ENCODE results near the gene OCA2.
"Not testable (repeated sequence)": the region's sequence is repeated elsewhere in the genome, so short reads cannot be mapped to it uniquely, and the experiment has no call there.

OCA2 gene

DNA sequence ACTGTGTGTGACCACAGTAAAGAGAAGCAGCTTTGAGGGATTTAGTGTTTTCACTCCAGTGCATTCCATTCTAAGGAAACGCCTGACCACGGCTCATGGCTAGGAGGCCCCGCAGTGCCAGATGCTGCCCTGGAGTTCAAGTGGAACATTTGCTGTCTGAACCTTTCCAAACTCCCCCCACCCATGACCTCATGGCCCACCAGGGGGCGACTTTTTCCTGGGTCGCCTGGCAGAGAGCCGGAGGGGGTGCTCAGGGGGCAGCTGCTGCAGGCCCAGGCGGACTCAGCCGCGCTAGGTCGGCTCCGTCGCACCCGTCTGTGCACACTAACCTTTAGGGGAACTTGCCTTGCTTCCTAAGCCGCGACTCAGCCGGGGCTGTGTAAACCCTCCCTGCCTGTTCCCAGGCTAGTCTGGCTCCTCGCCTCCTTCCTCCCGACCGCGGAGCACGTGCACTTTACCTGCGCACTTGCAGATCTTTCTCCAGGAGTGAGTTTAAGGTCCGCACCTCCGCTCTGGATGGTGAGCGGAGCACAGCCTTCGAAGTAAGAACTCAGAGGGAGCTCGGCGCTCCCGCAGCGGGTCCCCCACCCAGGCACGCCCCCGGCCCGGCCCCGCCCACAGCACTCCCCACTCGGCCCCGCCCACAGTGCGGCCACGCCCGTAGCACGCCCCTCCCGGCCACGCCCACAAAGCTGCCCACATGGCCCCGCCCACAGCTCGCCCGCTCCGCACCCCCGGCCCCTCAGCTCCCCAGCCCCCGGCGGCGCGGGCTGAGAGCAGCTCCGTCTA, at the start of gene OCA2:
OCA2 (minus strand) TSS at position 550 of the 789 bp plus-strand sequence. CDS start 17,441 bp downstream, outside the sequence.
- DNase-seq, result no peak

DNA sequence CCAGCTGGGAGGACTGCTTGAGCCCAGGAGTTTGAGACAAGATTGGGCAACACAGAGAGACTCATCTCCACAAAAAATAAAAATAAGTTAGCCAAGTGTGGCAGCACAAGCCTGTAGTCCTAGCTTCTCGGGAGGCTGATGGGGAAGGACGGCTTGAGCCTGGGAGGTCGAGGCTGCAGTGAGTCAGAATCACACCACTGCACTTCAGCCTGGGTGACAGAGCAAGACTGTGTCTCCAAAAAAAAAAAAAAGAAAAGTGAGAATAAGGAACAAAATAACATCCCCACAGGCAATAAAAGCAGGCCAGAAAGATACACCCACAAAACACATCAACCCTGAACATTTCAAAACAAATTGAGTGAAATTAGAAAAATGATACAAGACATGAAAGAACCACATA, 48.7 kb upstream of the OCA2 start:
- no peak for DNase-seq

DNA sequence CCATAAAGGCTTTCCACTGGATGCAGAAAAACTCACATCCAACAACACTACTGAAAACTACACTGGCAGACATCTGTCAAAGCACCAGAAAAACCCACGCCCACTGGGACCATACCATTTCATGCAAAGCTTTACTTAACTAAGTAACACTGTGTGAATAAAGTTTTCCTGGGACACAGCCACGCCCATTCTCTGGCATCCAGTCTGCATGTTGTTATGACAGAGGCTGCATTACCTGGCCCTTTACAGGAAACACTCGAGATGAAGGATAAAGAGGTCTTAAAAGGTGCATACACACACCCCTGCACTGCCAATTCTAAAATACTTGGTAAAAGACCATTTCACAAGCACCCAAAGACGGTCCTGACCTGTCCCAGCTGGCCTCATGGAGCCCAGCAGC, 46.3 kb upstream of the OCA2 start:
- not testable (repeated sequence) for DNase-seq

DNA sequence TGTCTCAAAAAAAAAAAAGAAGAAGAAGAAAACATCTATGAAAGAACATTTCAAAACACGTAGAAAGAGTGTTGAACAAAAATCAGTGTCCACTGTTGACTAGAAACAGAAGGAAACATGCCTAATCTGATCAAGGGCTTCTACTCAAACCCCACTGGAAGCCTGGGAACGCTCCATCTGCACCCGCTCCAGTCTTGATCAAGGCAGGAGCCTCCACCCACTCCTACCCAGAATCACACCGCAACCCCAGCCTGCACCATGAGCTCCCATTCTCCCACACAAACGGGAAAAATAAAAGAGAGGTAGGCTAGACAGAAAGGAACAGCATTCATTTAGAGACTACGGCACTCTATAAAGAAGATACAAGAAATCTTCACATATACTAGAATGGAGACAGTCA, 40.9 kb upstream of the OCA2 start:
- DNase-seq, result no peak

DNA sequence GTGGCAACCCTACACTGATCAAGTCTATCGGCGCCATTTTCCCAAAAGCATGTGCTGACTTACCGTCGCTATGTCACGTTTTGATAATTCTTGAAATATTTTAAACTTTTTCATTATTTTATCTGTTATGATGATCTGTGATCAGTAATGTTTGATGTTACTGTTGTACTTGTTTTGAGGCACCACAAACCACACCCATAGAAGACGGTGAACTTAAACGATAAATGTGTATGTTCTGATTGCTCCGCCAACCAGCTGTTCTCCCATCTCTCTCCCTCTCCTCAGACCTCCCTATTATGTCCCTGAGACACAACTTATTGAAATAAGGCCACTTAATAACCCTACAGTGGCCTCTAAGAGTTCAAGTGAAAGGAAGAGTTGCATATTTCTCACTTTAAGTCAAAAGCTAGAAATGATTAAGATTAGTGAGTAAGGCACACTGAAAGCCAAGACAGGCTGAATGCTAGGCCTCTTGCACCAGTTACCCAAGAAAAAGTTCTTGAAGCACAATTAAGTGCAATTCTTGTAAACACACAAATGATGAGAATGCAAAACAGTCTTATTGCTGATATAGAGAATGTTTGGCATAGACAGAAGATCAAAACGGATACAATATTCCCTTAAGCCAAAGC, 38.4 kb upstream of the OCA2 start:
- not testable (repeated sequence) for DNase-seq

DNA sequence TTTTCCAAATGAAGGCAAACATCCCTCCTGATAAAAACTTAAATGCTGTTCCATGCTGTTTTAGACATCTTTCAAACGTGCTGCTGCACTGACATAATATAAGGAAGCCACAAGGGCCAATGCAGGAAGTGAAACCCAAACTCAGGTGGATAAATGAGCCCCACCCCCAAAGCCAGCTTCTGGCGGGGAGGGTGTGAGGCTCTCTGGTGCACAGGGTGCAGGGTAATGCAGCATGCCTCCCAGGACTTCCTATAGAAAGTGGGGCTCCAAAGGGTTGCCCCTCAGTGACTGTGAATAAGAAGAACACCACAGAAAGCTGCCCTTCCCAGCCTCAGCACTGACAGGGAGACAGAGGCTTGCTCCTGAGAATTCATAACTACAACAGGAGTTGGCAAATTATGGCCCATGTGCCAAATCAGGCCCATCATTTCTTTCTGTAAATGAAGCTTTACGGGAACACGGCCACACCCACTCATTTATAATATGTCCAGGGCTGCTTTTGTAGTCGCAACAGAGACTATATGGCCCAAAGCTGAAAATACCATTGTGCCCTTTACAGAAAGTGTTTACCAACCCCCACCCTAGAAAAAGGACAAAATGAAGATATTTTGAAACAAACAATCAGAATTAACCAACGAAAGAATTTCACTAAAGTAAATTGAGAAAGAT, 37.3 kb upstream of the OCA2 start:
- DNase-seq, result not testable (repeated sequence)

DNA sequence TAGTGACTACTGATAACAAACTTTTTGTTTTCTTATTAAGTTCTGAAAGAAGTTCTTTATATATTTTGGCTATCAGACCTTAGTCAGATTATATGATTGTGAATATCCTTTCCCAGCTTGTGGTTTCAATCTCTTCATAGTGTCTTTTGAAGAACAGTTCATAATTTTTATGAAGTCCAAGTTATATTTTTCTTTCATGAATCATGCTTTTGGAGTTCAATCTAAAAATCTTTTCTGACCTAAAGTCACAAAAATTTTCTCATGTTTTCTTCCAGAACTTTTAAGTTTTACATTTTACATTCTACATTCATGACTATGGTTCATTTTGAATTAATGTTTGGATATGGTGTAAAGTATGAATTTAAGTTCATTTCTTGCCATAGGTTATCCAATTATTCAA, 34.2 kb upstream of the OCA2 start:
- no peak for DNase-seq

DNA sequence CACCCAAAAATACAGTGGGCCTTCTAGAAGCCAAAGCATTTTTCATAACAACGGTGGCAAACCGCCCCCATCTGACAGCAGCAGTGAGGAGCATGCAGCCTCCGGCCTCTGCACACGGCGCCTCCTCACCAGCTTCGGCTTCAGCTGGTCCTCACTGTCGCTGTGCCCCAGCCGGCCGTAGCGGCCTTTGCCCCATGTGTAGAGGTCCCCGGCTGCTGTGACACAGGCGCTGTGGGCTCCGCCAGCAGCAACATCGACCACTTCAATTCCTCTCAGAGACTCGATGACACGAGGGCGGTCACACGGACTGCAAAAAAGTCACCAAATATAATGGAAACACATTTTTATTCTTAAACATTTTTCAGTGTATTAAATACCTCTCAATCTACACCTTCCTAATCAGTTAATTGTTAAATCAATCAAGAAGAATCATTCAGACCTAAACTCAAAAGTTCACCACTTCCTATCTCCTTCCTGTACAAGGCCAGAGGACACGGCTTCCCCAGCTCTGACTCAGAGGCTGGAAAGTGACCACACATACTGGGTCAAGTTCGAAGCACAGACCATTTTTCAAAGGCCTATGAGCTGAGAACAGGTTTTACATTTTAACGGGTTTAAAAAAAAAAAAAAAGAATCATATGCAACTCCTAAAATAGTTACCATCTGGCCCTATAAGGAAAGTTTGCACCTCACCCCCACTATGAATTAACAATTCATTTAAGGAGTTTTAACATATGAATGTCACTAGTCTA, 33.6 kb upstream of the OCA2 start:
- no peak for DNase-seq

DNA sequence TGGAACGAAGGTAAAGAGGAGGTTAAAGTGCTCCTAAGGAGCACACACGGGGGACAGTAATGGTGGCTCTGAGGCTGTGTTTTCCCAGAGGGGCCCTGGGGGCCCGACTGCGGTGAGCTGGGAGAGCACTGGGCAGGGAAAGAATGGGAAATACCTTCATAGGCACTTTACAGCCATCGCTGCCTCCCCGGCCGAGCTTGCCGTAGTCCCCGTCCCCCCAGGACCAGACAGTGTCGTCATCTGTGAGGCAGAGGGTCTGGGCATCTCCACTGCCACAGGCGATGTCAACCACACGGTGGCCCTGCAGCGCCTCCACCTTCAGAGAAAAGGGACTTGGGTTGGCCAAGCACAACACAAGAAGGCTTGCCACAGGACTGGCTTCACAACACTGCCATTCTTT, 32.8 kb upstream of the OCA2 start:
- no peak for DNase-seq

DNA sequence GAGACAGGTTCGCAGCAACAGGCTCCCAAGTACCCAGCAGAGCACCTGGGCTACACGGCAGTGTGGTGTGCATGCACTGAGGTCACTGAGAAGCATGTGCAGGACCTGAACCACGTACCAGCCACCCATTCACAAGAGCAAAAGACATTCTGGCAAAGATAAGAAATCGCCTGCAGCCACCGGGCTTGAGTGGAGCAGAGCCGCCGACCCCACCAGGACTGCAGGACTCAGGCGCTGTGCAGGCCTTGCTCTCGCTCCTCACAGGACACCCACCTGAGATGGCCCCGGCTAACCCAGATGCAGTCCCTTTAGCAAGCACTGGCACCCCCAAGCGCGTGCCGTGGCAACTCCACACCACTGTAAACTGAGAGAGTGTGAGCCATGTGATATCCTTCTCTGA, 32.3 kb upstream of the OCA2 start:
- DNase-seq, result no peak

DNA sequence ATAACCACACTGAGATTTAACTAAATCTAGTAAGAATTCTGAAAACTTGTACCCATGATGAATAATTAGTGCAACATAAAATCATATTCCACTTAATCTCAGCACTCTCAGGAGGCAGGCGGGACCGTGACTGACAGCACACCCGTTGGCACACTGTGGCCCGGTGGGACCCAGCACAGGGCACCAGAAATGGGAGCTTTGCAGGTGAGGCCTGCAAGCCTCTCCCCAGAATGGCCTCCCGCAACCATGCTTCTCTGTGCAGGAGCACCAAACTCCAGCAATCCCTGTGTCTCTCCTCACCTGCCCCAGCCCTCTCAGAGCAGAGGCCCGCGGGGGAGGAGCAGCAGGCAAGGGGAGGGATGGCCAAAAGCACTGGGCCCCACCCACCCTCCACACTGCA, 31.5 kb upstream of the OCA2 start:
- no peak for DNase-seq

DNA sequence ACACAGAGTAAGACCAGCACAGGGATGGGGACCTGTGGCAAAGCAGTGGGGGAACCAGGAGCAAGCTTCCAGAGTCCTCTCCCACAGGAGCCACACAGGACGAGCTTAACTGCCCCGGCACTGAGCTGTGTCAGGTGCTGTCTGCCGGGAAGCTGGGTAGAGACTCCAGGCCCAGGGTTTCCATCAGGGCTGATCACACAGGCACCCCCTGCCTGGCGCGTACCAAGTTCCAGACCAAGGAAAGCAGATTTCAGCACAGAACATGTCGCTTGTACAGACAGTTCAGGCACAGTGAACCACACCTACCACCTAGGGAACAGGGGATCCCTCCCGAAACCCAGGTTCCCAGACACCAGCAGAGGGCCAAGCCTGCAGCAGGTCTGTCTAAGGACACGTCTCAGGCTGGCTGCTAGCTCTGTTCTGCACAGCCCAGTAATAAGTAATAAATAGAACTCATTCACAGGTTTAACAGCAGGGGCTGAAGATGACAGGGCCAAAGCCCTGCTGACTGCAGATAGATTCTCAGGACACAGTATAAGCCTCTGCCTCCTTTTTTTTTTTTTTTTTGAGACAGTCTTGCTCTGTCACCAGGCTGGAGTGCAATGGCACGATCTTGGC, 30.2 kb upstream of the OCA2 start:
- no peak for DNase-seq

DNA sequence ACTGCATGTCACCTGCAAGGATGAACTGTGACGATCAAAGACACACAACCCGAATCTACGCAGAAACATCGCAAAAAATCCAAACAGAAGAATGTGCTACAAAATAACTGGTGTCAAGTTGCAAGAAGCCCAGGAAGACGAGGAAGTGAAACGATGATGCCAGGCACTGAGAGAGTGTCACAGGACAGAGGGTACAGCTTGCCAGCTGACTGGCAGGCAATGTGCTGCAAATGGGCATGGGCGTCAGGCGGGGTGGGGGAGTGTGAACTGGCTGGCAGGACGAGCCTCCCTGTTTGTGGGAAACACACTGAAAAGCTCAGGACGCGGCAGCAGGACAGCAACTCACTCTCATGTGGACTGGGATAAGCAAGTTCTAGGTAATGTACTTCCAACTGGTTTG, 28.9 kb upstream of the OCA2 start:
- DNase-seq, result no peak

DNA sequence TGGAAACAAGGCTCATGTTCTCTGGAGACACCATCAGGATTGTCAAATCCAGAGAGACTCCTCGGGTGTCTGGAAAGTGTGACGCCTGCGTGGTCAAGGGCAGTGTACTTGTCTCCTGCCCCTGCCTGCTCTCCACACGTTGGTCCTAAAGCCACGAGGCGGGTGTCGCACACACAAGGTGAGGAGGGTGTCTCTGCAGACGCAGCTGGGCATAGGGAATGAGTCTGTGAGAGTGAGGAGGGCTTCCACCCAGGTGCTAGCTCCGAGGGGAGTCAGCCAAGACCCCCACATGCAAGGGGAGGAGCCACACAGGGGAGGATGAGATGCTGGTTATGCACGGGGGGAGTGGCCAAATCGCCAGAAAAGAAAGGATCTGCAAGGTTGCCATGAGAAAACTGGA, 27.9 kb upstream of the OCA2 start:
- DNase-seq, result no peak

DNA sequence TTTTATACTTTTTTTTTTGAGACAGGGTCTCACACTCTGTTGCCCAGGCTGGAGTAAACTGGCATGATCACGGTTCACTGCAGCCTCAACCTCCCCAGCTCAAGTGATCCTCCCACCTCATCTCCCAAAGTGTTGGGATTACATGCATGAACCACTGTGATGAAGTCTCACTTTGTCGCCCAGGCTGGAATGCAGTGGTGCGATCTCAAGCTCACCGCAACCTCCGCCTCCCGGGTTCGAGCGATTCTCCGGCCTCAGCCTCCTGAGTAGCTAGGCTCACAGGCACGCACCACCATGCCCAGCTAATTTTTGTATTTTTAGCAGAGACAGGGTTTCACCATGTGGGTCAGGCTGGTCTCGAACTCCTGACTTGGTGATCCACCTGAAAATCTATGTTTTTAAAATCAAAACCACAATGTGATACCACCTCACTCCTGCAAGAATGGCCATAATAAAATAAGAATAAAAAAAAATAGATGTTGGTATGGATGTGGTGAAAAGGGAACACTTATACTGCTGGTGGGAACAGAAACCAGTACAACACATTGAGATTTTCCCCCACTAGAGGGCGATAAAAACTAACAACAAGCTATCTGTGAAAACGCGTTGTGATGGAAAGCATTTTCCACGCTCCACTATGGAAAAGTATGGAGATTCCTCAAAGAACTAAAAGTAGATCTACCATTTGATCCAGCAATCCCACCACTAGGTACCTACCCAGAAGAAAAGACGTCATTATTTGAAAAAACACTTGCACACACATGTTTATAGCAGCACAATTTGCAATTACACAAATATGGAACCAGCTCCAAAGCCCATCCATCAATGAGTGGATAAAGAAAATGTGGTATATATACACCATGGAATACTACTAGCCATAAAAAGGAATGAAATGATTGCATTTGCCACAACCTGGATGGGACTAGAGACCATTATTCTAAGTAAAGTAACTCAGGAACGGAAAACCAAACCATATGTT, 26.8 kb upstream of the OCA2 start:
- DNase-seq, result no peak

DNA sequence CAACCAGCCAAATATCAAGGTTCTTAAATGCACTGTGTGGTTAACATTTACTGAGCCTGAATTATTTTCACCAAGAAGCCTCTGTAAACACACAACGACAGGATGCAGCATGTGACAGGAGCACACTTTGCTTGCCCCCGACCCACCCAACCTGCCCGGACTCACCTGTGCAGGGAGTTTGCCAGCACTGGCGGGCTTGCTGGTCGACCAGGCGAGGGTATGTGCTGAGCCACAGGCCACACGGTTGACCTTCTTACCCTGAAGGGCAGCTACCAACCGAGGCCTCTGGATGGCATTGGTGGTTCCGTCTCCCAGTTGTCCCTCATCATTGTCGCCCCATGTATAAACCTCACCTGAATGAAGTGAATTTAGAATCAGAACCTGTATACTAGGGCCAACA, 25.7 kb upstream of the OCA2 start:
- DNase-seq, result no peak

DNA sequence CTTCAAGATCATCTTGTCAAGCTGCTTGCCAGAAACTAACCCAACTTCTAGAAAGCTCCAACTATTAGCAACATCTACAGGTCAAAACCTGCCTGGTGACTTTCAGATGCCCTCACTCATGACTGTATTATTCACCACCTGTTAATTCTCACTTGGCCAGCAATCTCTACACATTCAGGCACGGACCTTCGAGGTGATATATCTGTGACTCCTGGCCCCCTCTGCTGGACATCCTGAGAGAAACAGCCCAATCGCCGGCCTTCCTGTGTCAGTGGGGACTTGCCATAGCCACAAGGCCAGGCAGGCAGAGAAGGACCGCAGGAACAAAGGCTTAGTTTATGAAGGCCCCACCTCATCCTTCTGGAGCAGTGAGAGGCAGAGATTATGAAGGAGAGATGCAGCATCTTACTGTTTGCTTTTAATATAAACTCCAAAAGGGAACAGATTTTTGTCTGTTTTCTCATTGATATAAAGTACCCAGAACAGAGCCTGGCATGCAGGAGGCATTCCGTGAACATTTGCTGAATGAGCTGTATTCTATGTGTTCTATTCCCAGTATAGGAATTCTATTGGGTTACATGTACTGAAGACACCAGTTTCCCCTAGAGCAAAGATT, 24.4 kb upstream of the OCA2 start:
- DNase-seq, result no peak

DNA sequence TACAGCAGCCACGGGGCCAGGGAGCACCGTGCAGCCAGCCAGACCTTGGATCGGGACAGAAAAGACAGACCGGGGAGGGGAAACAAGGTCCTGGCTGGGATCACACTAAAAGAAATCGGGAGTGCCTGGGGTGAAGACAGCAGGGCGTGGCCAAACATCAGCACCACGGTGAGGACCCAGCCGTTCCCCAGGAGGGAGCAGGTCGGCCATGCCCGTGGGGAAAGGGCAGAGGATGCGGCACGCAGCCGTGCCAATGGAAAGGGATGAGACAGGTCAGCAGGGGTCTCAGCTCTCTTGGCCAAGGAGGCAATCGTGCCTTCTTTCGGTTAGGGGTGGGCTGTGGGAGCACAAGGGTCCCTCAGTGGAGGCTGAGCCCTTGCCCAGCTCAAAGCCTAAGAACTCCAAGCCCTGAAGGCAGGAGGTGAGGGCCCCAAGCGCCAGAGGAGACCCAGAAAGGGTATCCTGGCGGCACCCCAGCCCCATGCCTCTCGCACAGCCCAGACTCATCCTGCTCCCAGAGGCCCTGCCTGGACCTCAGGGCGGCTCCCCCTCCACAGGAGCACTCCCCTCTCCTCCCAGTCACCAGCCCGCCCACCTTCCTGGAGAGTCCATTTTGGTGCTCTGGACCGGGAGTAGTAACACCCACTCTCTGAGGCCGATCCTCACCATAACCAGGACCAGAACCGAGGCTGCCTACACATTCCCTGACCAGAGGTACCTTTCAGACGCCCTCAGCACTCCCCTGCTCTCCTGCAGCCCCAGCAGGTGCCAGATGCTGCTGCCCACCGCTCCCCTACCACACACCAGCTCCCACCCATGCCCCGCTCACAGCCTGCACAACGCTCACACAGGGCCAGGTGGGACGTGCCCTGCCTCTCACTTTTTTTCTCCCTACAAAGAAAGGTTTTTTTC, 23.2 kb upstream of the OCA2 start:
- no peak for DNase-seq

DNA sequence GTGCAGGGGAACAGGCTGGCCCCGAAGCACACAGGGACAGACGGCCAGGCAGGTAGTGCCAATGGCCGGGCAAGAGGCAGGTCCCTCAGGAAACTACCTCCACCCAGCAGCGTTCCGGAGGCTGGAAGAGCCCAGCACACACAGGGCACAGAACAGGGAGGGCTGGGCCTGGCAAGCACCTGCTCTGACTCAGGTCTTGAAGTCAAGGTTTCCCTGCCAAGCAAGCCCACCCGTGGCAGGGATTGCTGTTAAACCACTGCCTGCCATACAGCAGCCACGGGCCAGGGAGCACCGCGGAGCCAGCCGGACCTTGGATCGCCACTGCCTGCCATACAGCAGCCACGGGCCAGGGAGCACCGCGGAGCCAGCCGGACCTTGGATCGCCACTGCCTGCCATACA, 22.5 kb upstream of the OCA2 start:
- DNase-seq, result not testable (repeated sequence)

DNA sequence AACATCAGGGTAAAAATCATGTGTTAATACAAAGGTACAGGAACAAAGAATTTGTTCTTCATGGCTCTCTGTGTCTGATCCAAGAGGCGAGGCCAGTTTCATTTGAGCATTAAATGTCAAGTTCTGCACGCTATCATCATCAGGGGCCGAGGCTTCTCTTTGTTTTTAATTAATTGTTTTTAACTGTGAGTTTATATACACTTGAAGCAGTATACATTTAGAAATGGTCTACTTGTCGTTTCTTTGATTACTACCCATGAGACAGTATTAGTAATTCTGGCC, 21.2 kb upstream of the OCA2 start:
- no peak for DNase-seq

Measured in NCI-H2107 (cell line).